K562 (cell line): ENCODE measurements around the gene HGD. TPM values are rescaled to one million over a fixed set of nuclear protein-coding genes. Genes with fewer than 3 reads are reported as not detected.

Experiments
- ATAC-seq: fragments of 200-7000 bp; cut with Tn5 transposase; 3 replicates; pipeline ENCODE4 v1.9.1; 2020; ENCODE audit warnings: moderate library complexity
- BruUV-seq: library from RNA; stranded (reverse); fragments of 400-500 nt; replicated peaks from 2 replicates; lab custom pipeline; 2021; lab: Mats Ljungman, UMichigan
- CTCF ChIA-PET: fragments of 300-600 bp; formaldehyde crosslinking; extraction: SDS; loops from one replicate; lab custom pipeline; 2021; ENCODE audit warnings: low intra/inter-chr PET ratio; lab: Yijun Ruan, JAX
- POLR2A ChIA-PET: fragments of 300-600, 350-650 bp; sonication (Branson Sonifier 250); formaldehyde crosslinking; extraction: SDS; loops from one replicate; lab custom pipeline; 2021; ENCODE audit warnings: antibody characterized with exemption, inconsistent platforms; lab: Yijun Ruan, JAX
- DNase-seq, 4 experiments: peaks; one replicate each; pipeline versions ENCODE4 v3.0.0 to v3.0.0-alpha.2; 2011 to 2018; ENCODE audit warnings: low spot score in 3 of 4, mixed read lengths in 3 of 4; ENCODE audit errors: extremely low read depth in 1 of 4
- FAIRE-seq: peaks from 2 replicates; lab custom pipeline; 2011; peaks lifted over from hg19 to GRCh38; lab: Jason Lieb, UNC
- H2AFZ ChIP-seq: 2 replicates; pipeline ENCODE4 v1.6.0; 2011; ENCODE audit warnings: low read depth, low read length, control low read depth, inconsistent platforms
- H3K27ac ChIP-seq: fragments of 200-600 bp; 3 replicates; pipeline ENCODE4 v1.8.0; 2011; ENCODE audit warnings: low read depth, mild to moderate bottlenecking, control low read depth, inconsistent platforms, low read length, moderate library complexity, mixed read lengths; ENCODE audit errors: extremely low read depth
- H3K27me3 ChIP-seq, 2 experiments: fragments of 300-600 bp in 1 of 2; 2 replicates in 1 of 2; 3 replicates in 1 of 2; pipeline versions ENCODE4 v1.6.0 to v1.8.0; 2011; ENCODE audit warnings: inconsistent platforms in 2 of 2, low read length in 2 of 2, mild to moderate bottlenecking in 1 of 2, mixed read lengths in 1 of 2, moderate library complexity in 1 of 2; ENCODE audit not compliant: control insufficient read depth in 2 of 2, insufficient read depth in 2 of 2
- H3K36me3 ChIP-seq: fragments of 300-600 bp; 3 replicates; pipeline ENCODE4 v1.8.0; 2011; ENCODE audit warnings: mild to moderate bottlenecking, low read length, inconsistent platforms; ENCODE audit not compliant: control insufficient read depth, insufficient read depth
- H3K4me1 ChIP-seq, 2 experiments: fragments of 200-600 bp in 1 of 2; replicated peaks in 1 of 2; 2 replicates in 1 of 2; 3 replicates in 1 of 2; pipeline versions ENCODE4 v1.5.1 to v1.8.0; 2011; ENCODE audit warnings: inconsistent platforms in 2 of 2, low read length in 2 of 2, mild to moderate bottlenecking in 1 of 2, mixed read lengths in 1 of 2, moderate library complexity in 1 of 2; ENCODE audit not compliant: control insufficient read depth in 2 of 2, insufficient read depth in 2 of 2
- H3K4me2 ChIP-seq: 2 replicates; pipeline ENCODE4 v1.6.1; 2011; ENCODE audit warnings: low read length, control low read depth, inconsistent platforms, mixed read lengths; ENCODE audit not compliant: insufficient read depth
- H3K4me3 ChIP-seq: fragments of 200-600 bp; sonication (generic), shearing (Covaris generic); 2 replicates; pipeline ENCODE4 v1.5.1; 2016; ENCODE audit warnings: control low read depth, inconsistent platforms
- H3K79me2 ChIP-seq: fragments of 200-600 bp; 3 replicates; pipeline ENCODE4 v1.8.0; 2011; ENCODE audit warnings: low read length, inconsistent platforms; ENCODE audit not compliant: control insufficient read depth, insufficient read depth
- H3K9ac ChIP-seq, 2 experiments: 2 replicates each; pipeline versions ENCODE4 v1.6.0 to v1.6.1; 2011; ENCODE audit warnings: low read depth in 2 of 2, low read length in 2 of 2, control low read depth in 1 of 2, inconsistent platforms in 1 of 2, mild to moderate bottlenecking in 1 of 2, mixed read lengths in 1 of 2; ENCODE audit not compliant: insufficient read depth in 1 of 2
- H3K9me1 ChIP-seq: one replicate; pipeline ENCODE4 v1.6.0; 2011; ENCODE audit warnings: inconsistent platforms, mild to moderate bottlenecking, low read length, moderate library complexity; ENCODE audit not compliant: control insufficient read depth, insufficient read depth
- H3K9me3 ChIP-seq: replicated peaks from 2 replicates; pipeline ENCODE4 v1.5.1; 2011; ENCODE audit warnings: low read depth, low read length, inconsistent platforms; ENCODE audit not compliant: control insufficient read depth, insufficient read depth
- H4K20me1 ChIP-seq: replicated peaks from 2 replicates; pipeline ENCODE4 v1.6.1; 2011; ENCODE audit warnings: low read length, inconsistent platforms, mixed read lengths; ENCODE audit not compliant: control insufficient read depth, insufficient read depth
- BCOR ChIP-seq: fragments of 450-650 bp; IDR thresholded peaks from 2 replicates; pipeline ENCODE4 v1.6.1; 2016
- CBFA2T3 ChIP-seq: fragments of 450-650 bp; IDR thresholded peaks from 2 replicates; pipeline ENCODE4 v1.6.1; 2017
- CXXC5 ChIP-seq: fragments of 250-450 bp; sonication (Bioruptor Pico); IDR thresholded peaks from 2 replicates; pipeline ENCODE4 v1.8.0; 2022; ENCODE audit warnings: inconsistent platforms, mild to moderate bottlenecking, moderate library complexity
- HDAC2 ChIP-seq: fragments of 450-650 bp; IDR thresholded peaks from 2 replicates; pipeline ENCODE4 v1.6.1; 2016; ENCODE audit warnings: mild to moderate bottlenecking
- KDM5B ChIP-seq: fragments of 200-600 bp; sonication (generic); IDR thresholded peaks from 2 replicates; pipeline ENCODE4 v1.6.1; 2012; ENCODE audit warnings: low read depth, mild to moderate bottlenecking, moderate library complexity, low read length, control low read depth, inconsistent platforms; ENCODE audit not compliant: insufficient replicate concordance
- MAZ ChIP-seq, 2 experiments: fragments of 450-650 bp in 1 of 2; sonication (generic) in 1 of 2; formaldehyde crosslinking; IDR thresholded peaks in 1 of 2; conservative IDR thresholded peaks in 1 of 2; 2 replicates each; pipeline versions ENCODE4 v1.4.0 to v1.5.0; 2020; ENCODE audit warnings: mild to moderate bottlenecking in 1 of 2, missing genetic modification reagents in 1 of 2
- NR2C2 ChIP-seq, 2 experiments: fragments of 200-800 bp in 1 of 2; sonication (Bioruptor generic) in 1 of 2; sonication (generic) in 1 of 2; formaldehyde crosslinking in 1 of 2; IDR thresholded peaks; 2 replicates each; pipeline versions ENCODE4 v1.6.1 to v1.8.0; 2016 to 2022; ENCODE audit warnings: mild to moderate bottlenecking in 1 of 2, missing compliant biosample characterization in 1 of 2, missing genetic modification characterization in 1 of 2, missing genetic modification reagents in 1 of 2
- PHF20 ChIP-seq: fragments of 450-650 bp; IDR thresholded peaks from 2 replicates; pipeline ENCODE4 v1.6.1; 2018; ENCODE audit not compliant: partially characterized antibody
- SAP30 ChIP-seq: fragments of 200-600 bp; sonication (generic); IDR thresholded peaks from 2 replicates; pipeline ENCODE4 v1.6.1; 2012; ENCODE audit warnings: borderline replicate concordance, low read depth, mild to moderate bottlenecking, moderate library complexity, low read length, control low read depth, inconsistent platforms; ENCODE audit not compliant: insufficient read depth, poor library complexity, severe bottlenecking
- SRSF9 ChIP-seq: fragments of 200-400 bp; formaldehyde crosslinking; IDR thresholded peaks from 2 replicates; pipeline ENCODE4 v1.6.1; 2017; ENCODE audit warnings: low read depth, low read length, borderline replicate concordance
- TAF1 ChIP-seq: IDR thresholded peaks from 2 replicates; pipeline ENCODE4 v1.6.1; 2011; ENCODE audit warnings: mild to moderate bottlenecking, low read length, moderate library complexity; ENCODE audit not compliant: insufficient read depth, control insufficient read depth, severe bottlenecking; ENCODE audit errors: extremely low read depth
- TBP ChIP-seq: optimal IDR thresholded peaks from 2 replicates; pipeline ENCODE3; 2011; ENCODE audit warnings: low read depth, low read length, improper control_type of control experiment
- TOE1 ChIP-seq, 2 experiments: fragments of 450-650 bp in 1 of 2; sonication (generic) in 1 of 2; formaldehyde crosslinking in 1 of 2; IDR thresholded peaks; 2 replicates each; pipeline versions ENCODE4 v1.7.1 to v1.8.0; 2016 to 2022; ENCODE audit warnings: borderline replicate concordance in 2 of 2, mild to moderate bottlenecking in 2 of 2, antibody characterized with exemption in 1 of 2, inconsistent platforms in 1 of 2, low read depth in 1 of 2, missing genetic modification reagents in 1 of 2, moderate library complexity in 1 of 2
- WHSC1 ChIP-seq: IDR thresholded peaks from one replicate; pipeline ENCODE4 v1.6.1; 2012; ENCODE audit warnings: low read length, control low read depth, inconsistent platforms
- ZFX ChIP-seq: sonication (generic); formaldehyde crosslinking; IDR thresholded peaks from 2 replicates; pipeline ENCODE4 v1.8.0; 2022; ENCODE audit warnings: mild to moderate bottlenecking, missing genetic modification reagents, moderate library complexity
- ZNF124 ChIP-seq: sonication (generic); formaldehyde crosslinking; IDR thresholded peaks from 2 replicates; pipeline ENCODE4 v1.8.1; 2022; ENCODE audit warnings: missing genetic modification reagents
- WGBS: fragments of 100-300 bp; shearing (Covaris generic); methylation state at CpG from one replicate; pipeline ENCODE4 v1.1.6; 2016; ENCODE audit warnings: low coverage, mixed read lengths; ENCODE audit not compliant: insufficient coverage; ENCODE audit errors: missing lambda C conversion rate; 5-methylcytosine and 5-hydroxymethylcytosine counted together
- in situ Hi-C: fragments of 300-500 bp; cut with MboI; formaldehyde crosslinking; loops from 4 replicates; pipeline ENCODE4 v1.15.0; 2018; ENCODE audit warnings: inconsistent platforms, mixed read lengths
- intact Hi-C: fragments of 100-400 bp; cut with micrococcal nuclease; formaldehyde crosslinking; loops from 2 replicates; pipeline ENCODE4 v1.14.2; 2022
- polyA plus RNA-seq, 8 experiments: library from polyadenylated mRNA; depleted of rRNA in 4 of 8; stranded (reverse) in 5 of 8; unstranded in 3 of 8; fragments of >200 nt; fragmentation: Nextera tagmentation in 2 of 8; fragmentation: Illumina TruSeq in 1 of 8; extraction: Ambion mirVana in 2 of 8; extraction: Trizol in 1 of 8; gene quantifications; 2 replicates each; pipeline versions ENCODE4 v1.2.1 to v1.2.3, GENCODE V29; 2011 to 2014; ENCODE audit warnings: inconsistent platforms in 1 of 8, missing spikeins in 1 of 8
- total RNA-seq, 7 experiments: library from RNA; depleted of rRNA in 6 of 7; stranded (reverse); fragments of >200 nt in 6 of 7; fragmentation: Illumina TruSeq in 2 of 7; extraction: Trizol in 2 of 7; gene quantifications; 2 replicates each; pipeline versions ENCODE4 v1.2.1 to v1.2.3, GENCODE V29; 2011 to 2021; ENCODE audit warnings: low replicate concordance in 1 of 7
- TF ChIP-seq, protein P1 (sequence below): fragments of 250-450 bp; sonication (Bioruptor Pico); IDR thresholded peaks from 2 replicates; pipeline ENCODE4 v1.4.0; 2020; ENCODE audit warnings: mild to moderate bottlenecking, moderate library complexity

Gene HGD
- total and polyA plus RNA-seq, 9 of the 15 experiments (the other 6 are each of a cell fraction or from before 2014, with no cell fraction given): 0.08 to 0.25 (median 0.17) TPM; not detected in 4

DNA sequence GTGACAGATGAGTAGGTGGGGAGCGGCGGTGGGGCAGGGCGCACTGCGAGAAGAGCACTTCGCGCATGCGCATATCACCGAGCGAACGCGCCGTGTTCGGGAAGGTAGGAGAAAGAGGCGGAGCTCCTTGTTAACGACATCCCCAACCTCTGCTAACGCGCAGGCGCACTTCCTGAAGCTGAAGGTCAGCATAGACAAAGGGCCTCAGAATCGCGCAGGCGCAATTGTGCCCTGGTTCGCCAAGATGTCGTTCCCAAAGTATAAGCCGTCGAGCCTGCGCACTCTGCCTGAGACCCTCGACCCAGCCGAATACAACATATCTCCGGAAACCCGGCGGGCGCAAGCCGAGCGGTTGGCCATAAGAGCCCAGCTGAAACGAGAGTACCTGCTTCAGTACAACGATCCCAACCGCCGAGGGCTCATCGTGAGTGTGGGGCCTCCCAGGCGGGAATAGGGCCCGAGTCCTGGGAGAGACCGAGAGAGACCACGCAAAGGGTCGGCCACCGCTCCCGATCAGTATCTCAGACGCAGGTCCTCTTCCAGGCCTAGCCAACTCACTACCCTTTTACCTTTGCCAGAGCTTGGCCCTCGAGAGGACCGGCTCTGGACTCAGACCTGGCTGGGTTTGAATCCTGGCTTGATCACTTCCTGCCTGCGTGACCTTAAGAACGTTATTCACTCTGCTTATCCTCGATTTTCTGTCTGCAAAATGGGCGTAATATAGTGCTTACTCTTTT lies 85.8 kb downstream of the HGD start, which contains the start of gene NDUFB4:
NDUFB4 (plus strand) TSS at position 221 of the 737 bp plus-strand sequence; CDS start at position 245, 24 bp downstream.
- Histone ChIP-seq H2AFZ (peak within 1 kb of the TSS; percentile 92), H3K36me3 (peaks cover 42% of the 10 kb centered on the region), H3K9me3 (no peaks in the 10 kb centered on the region), H3K9me1 (no peaks in the 10 kb centered on the region), H3K9ac (peak within 1 kb of the TSS; percentile 99 to 100), H3K4me1 (peaks cover 0 to 14% of the 10 kb centered on the region in 2 experiments; a peak in 3 of 5 replicates), H4K20me1 (no peaks in the 10 kb centered on the region), H3K4me2 (peak within 1 kb of the TSS; percentile 97), H3K4me3 (peak within 1 kb of the TSS; percentile 88), H3K27ac (peak within 1 kb of the TSS; percentile 98), H3K79me2 (peaks cover 36% of the 10 kb centered on the region), H3K27me3 (no peaks in the 10 kb centered on the region)
- intact Hi-C loops: no loop called here
- ChIA-PET CTCF (no interaction called here), POLR2A (interaction anchor here (0.7 to 1.4 kb wide), 5 partner anchors 10 to 838 kb away, joined by 3 to 10 read pairs (median 5); no protein-coding TSS in a partner anchor)
- 1% methylated on average over 41 of the region's 53 CpGs for WGBS
- FAIRE-seq: peak; percentile 99
- TSS peak; percentile 63 for BruUV-seq
- in situ Hi-C loops: no loop called here
- DNase-seq: peak; percentile 94 to 97 (median 96)
- ATAC-seq: peak; percentile 96
- TF ChIP-seq SAP30: peak; percentile 47
- TF ChIP-seq TBP: peak; percentile 52
- peak; percentile 57 for TF ChIP-seq KDM5B
- TF ChIP-seq MAZ (CRISPR knock-in tag; conservative IDR thresholded peaks at IDR 0.05 in 1 of 2, IDR thresholded peaks at IDR 0.05 in 1 of 2): peak in 1 of 2 experiments; percentile 55; a peak in 1 of 4 replicates
- TF ChIP-seq BCOR: peak; percentile 86
- peak; percentile 80 for TF ChIP-seq TAF1
- peak; percentile 53; the same call in 1 of the 2 replicates for TF ChIP-seq HDAC2
- peak; percentile 71 for TF ChIP-seq PHF20
- peak; percentile 12; the same call in 1 of the 2 replicates for TF ChIP-seq CXXC5
- no peak for TF ChIP-seq SRSF9
- TF ChIP-seq ZNF124 (CRISPR knock-in tag): no peak
- TF ChIP-seq NR2C2 (CRISPR knock-in tag; IDR thresholded peaks at IDR 0.05): 0 out of 2 replicates have a peak, but pooled peaks have one; percentile 20
- peak; percentile 89 for TF ChIP-seq NR2C2 (tag; IDR thresholded peaks at IDR 0.05)
- TF ChIP-seq ZFX (CRISPR knock-in tag): peak; percentile 99
- TF ChIP-seq, protein P1, sequence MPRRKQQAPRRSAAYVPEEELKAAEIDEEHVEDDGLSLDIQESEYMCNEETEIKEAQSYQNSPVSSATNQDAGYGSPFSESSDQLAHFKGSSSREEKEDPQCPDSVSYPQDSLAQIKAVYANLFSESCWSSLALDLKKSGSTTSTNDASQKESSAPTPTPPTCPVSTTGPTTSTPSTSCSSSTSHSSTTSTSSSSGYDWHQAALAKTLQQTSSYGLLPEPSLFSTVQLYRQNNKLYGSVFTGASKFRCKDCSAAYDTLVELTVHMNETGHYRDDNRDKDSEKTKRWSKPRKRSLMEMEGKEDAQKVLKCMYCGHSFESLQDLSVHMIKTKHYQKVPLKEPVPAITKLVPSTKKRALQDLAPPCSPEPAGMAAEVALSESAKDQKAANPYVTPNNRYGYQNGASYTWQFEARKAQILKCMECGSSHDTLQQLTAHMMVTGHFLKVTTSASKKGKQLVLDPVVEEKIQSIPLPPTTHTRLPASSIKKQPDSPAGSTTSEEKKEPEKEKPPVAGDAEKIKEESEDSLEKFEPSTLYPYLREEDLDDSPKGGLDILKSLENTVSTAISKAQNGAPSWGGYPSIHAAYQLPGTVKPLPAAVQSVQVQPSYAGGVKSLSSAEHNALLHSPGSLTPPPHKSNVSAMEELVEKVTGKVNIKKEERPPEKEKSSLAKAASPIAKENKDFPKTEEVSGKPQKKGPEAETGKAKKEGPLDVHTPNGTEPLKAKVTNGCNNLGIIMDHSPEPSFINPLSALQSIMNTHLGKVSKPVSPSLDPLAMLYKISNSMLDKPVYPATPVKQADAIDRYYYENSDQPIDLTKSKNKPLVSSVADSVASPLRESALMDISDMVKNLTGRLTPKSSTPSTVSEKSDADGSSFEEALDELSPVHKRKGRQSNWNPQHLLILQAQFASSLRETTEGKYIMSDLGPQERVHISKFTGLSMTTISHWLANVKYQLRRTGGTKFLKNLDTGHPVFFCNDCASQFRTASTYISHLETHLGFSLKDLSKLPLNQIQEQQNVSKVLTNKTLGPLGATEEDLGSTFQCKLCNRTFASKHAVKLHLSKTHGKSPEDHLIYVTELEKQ (CRISPR knock-in tag): no peak
- TF ChIP-seq WHSC1: no peak
- no peak for TF ChIP-seq CBFA2T3
- no peak for TF ChIP-seq TOE1 (IDR thresholded peaks at IDR 0.05; ENCODE audit: borderline replicate concordance)
- no peak for TF ChIP-seq TOE1 (CRISPR knock-in tag; IDR thresholded peaks at IDR 0.05; ENCODE audit: borderline replicate concordance, low read depth)
